ENCODE results near the gene OPALIN. TPM values are rescaled to one million over a fixed set of nuclear protein-coding genes. Genes with fewer than 3 reads are reported as not detected.

The OPALIN gene
- polyA plus RNA-seq, 1 donor = not detected

DNA sequence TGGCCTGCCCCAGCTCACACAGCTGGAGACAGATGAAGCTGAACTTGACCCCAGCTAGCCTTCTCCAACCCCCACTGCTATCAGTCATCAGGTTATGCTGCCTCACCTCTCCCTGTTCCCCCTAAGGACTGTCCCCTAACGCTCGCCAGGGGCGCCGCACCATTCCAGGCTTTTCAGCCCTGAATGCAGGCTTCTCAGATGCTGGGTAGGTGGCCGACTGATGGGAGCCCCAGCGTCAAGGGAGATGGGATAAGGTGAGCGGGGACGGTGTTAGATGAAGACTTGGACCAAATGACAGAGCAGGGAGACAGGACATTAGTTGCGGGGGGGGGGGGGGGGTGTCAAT, 15.8 kb upstream of the OPALIN start:
- Histone ChIP-seq H3K9me3 (ENCODE audit: control insufficient read depth, low read depth, low read length) (no peaks in the 10 kb centered on the region), H3K4me3 (ENCODE audit: low read length) (peak overlapping the region; percentile 54), H3K4me1 (ENCODE audit: control insufficient read depth, insufficient read depth, low read length) (peaks cover 2% of the 10 kb centered on the region), H3K36me3 (ENCODE audit: control insufficient read depth, insufficient read depth, low read length) (no peaks in the 10 kb centered on the region), H3K27me3 (ENCODE audit: control insufficient read depth, insufficient read depth, low read length) (peaks cover 4% of the 10 kb centered on the region), H3K27ac (ENCODE audit: low read length) (no peak overlapping the region)
- no CpG with 5 or more reads among the region's 9 CpGs for WGBS (ENCODE audit: insufficient coverage, low lambda C conversion rate)
- peak; percentile 21 to 27 for DNase-seq

DNA sequence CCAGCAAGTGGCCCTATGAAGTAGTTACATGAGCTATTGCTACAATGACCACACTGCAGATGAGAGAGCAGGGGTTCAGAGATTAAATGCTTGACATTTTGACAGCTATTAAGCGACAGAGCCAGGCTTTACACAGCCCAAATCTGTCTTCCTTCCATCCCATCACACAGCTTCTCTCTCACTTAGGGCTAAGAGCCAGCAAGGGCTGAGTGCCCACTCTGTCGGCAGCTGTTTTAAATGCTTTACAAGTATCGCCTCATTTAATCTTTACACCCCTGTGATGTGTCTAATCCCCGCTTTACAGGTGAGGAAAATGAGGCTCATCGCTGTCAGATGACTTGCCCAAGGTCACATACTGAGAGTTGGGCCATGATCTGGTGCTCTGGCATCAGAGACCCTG, 15.2 kb upstream of the OPALIN start:
- WGBS (ENCODE audit: insufficient coverage, low lambda C conversion rate) = no CpG with 5 or more reads among the region's 5 CpGs
- Histone ChIP-seq H3K36me3 (ENCODE audit: control insufficient read depth, insufficient read depth, low read length) (no peaks in the 10 kb centered on the region), H3K4me1 (ENCODE audit: control insufficient read depth, insufficient read depth, low read length) (peaks cover 2% of the 10 kb centered on the region), H3K27me3 (ENCODE audit: control insufficient read depth, insufficient read depth, low read length) (peaks cover 4% of the 10 kb centered on the region), H3K4me3 (ENCODE audit: low read length) (no peak overlapping the region), H3K9me3 (ENCODE audit: control insufficient read depth, low read depth, low read length) (no peaks in the 10 kb centered on the region), H3K27ac (ENCODE audit: low read length) (no peak overlapping the region)
- DNase-seq = no peak

DNA sequence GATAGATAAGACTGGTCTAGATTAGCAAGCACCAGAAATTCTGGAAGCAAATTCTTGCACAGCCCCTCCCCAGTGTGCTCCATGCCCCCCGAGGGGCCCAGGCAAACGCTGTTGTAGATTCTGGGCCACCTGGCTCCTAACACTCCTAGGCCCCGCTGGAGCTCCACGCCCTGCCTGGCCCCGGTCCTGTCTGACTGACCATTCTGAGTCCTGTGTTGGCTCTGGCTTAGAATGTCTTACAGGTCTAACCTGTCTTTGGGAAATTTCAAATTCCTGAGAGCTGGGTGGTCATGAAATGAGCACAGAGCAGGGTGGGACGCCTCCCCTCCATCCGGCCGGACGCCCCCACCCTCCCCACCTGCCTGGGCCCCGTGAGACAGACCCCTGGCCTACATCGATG, 12.6 kb upstream of the OPALIN start:
- Histone ChIP-seq H3K36me3 (ENCODE audit: control insufficient read depth, insufficient read depth, low read length) (no peaks in the 10 kb centered on the region), H3K9me3 (ENCODE audit: control insufficient read depth, low read depth, low read length) (no peaks in the 10 kb centered on the region), H3K27me3 (ENCODE audit: control insufficient read depth, insufficient read depth, low read length) (no peaks in the 10 kb centered on the region), H3K4me1 (ENCODE audit: control insufficient read depth, insufficient read depth, low read length) (peaks cover 2% of the 10 kb centered on the region), H3K27ac (ENCODE audit: low read length) (no peak overlapping the region), H3K4me3 (ENCODE audit: low read length) (no peak overlapping the region)
- no CpG with 5 or more reads among the region's 11 CpGs for WGBS (ENCODE audit: insufficient coverage, low lambda C conversion rate)
- no peak for DNase-seq

DNA sequence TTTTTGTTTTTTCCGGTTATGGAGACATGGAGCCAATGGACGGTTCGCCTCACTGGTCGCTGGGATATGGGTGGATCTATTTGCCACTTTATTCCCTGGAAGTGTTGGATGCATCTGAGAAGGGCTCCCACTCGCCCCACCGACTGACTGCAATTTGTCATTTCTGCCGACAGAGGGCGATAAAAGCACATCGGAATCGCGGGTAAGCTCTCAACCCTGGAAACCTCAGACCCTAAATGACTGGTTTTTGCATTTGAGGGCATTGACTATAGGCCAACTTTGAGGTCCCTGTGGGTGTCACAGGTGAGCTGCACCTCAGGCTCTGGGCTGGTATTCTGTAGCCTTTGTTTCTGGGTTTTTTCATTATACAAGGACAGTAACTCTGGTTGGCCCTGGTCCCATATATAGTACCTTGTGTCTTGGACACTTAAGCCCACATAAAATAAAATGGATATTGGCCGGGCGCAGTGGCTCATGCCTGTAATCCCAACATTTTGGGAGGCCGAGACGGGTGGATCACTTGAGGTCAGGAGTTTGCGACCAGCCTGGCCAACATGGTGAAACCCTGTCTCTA, 11.9 kb upstream of the OPALIN start:
- H3K4me3 ChIP-seq (ENCODE audit: low read length) = no peak overlapping the region
- peaks cover 2% of the 10 kb centered on the region for H3K4me1 ChIP-seq (ENCODE audit: control insufficient read depth, insufficient read depth, low read length)
- no peaks in the 10 kb centered on the region for H3K27me3 ChIP-seq (ENCODE audit: control insufficient read depth, insufficient read depth, low read length)

GRCh38 chr10:96369890-96370583, 11.2 kb upstream of the OPALIN start:
- Histone ChIP-seq H3K4me3 (ENCODE audit: low read length) (no peak overlapping the region), H3K27me3 (ENCODE audit: control insufficient read depth, insufficient read depth, low read length) (no peaks in the 10 kb centered on the region), H3K36me3 (ENCODE audit: control insufficient read depth, insufficient read depth, low read length) (no peaks in the 10 kb centered on the region), H3K4me1 (ENCODE audit: control insufficient read depth, insufficient read depth, low read length) (peaks cover 2% of the 10 kb centered on the region), H3K9me3 (ENCODE audit: control insufficient read depth, low read depth, low read length) (no peaks in the 10 kb centered on the region), H3K27ac (ENCODE audit: low read length) (no peak overlapping the region)
- no CpG with 5 or more reads among the region's 38 CpGs for WGBS (ENCODE audit: insufficient coverage, low lambda C conversion rate)
- DNase-seq = peak in 1 of 2 donors; percentile 11

More for the DNA sequence above, 11.9 kb upstream of the OPALIN start:
- DNase-seq = peak; percentile 12 to 31
- Histone ChIP-seq H3K27ac (ENCODE audit: low read length) (no peak overlapping the region), H3K9me3 (ENCODE audit: control insufficient read depth, low read depth, low read length) (no peaks in the 10 kb centered on the region), H3K36me3 (ENCODE audit: control insufficient read depth, insufficient read depth, low read length) (no peaks in the 10 kb centered on the region)
- 86% methylated on average over 2 of the region's 16 CpGs for WGBS (ENCODE audit: insufficient coverage, low lambda C conversion rate)

GRCh38 chr10:96368971-96369370, 10.2 kb upstream of the OPALIN start:
- H3K4me1 ChIP-seq (ENCODE audit: control insufficient read depth, insufficient read depth, low read length) = no peaks in the 10 kb centered on the region

DNA sequence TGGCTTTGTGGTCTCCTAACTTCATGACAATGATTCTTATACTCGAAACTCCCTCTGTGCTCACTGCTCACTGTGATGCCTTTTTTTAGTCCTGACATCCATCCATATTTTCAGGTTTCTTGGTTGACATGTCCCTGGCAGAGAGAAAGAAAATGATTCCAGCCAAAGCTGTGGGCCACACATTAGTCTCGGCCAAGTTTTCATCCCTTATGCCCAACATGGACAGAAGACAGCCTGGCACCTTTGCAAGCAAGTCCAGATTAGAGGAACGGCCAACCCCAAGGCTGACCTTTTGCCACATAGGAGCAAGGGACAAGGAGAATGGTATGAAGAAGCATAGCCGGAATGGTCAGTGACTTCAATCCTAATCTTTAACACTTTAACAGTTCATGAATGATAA, 8.7 kb upstream of the OPALIN start:
- Histone ChIP-seq H3K36me3 (ENCODE audit: control insufficient read depth, insufficient read depth, low read length) (no peaks in the 10 kb centered on the region), H3K9me3 (ENCODE audit: control insufficient read depth, low read depth, low read length) (no peaks in the 10 kb centered on the region), H3K4me1 (ENCODE audit: control insufficient read depth, insufficient read depth, low read length) (no peaks in the 10 kb centered on the region), H3K27ac (ENCODE audit: low read length) (no peak overlapping the region), H3K27me3 (ENCODE audit: control insufficient read depth, insufficient read depth, low read length) (no peaks in the 10 kb centered on the region), H3K4me3 (ENCODE audit: low read length) (no peak overlapping the region)
- no CpG with 5 or more reads among the region's 4 CpGs for WGBS (ENCODE audit: insufficient coverage, low lambda C conversion rate)
- no peak for DNase-seq

More at GRCh38 chr10:96368971-96369370, 10.2 kb upstream of the OPALIN start:
- Histone ChIP-seq H3K9me3 (ENCODE audit: control insufficient read depth, low read depth, low read length) (no peaks in the 10 kb centered on the region), H3K4me3 (ENCODE audit: low read length) (no peak overlapping the region), H3K27ac (ENCODE audit: low read length) (no peak overlapping the region), H3K36me3 (ENCODE audit: control insufficient read depth, insufficient read depth, low read length) (no peaks in the 10 kb centered on the region), H3K27me3 (ENCODE audit: control insufficient read depth, insufficient read depth, low read length) (no peaks in the 10 kb centered on the region)
- no peak for DNase-seq
- WGBS (ENCODE audit: insufficient coverage, low lambda C conversion rate) = no CpG with 5 or more reads among the region's 5 CpGs

DNA sequence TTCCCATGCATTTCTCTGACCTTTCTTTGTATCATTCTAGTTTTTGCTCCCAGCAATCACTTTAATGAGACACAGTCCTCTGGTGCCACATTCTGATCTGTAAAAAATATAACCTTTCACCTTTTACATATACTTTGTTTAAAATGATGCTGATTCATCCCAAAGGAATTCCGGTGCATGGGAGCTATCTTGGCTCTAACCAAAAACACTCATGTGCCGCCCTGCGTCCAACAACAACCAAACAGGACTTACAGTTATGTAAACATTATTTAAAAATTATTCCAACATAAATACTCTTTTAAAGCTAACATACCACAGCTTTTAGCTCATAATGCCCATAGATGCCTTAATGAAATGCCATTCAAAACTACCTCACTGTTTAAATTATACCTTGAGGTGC, 7.7 kb upstream of the OPALIN start:
- H3K4me3 ChIP-seq (ENCODE audit: low read length) = no peak overlapping the region
- no peaks in the 10 kb centered on the region for H3K27me3 ChIP-seq (ENCODE audit: control insufficient read depth, insufficient read depth, low read length)
- WGBS (ENCODE audit: insufficient coverage, low lambda C conversion rate) = no CpG with 5 or more reads among the region's 3 CpGs
- H3K36me3 ChIP-seq (ENCODE audit: control insufficient read depth, insufficient read depth, low read length) = no peaks in the 10 kb centered on the region
- H3K4me1 ChIP-seq (ENCODE audit: control insufficient read depth, insufficient read depth, low read length) = no peaks in the 10 kb centered on the region
- no peaks in the 10 kb centered on the region for H3K9me3 ChIP-seq (ENCODE audit: control insufficient read depth, low read depth, low read length)
- no peak overlapping the region for H3K27ac ChIP-seq (ENCODE audit: low read length)
- DNase-seq = no peak

DNA sequence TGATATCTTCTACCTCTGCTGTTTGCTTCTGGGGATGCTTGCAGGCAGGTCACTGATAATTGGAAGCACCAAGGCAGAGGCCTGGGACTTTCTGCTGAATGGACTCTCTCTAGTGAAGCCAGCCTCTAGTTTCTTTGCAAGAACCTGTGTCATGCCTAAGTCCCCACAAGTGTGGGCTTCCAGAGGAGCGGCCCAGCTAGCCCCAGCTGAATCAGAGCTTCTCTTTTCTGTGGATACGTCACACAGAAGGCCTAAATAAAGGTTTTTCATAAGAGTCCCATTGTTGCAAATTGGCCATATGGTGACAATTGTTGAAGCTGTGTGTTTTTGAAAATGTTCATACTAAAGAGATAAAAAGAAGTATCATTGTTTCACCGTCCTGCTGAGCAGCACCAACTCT, 6.8 kb upstream of the OPALIN start:
- no peaks in the 10 kb centered on the region for H3K9me3 ChIP-seq (ENCODE audit: control insufficient read depth, low read depth, low read length)
- no peak overlapping the region for H3K4me3 ChIP-seq (ENCODE audit: low read length)
- H3K4me1 ChIP-seq (ENCODE audit: control insufficient read depth, insufficient read depth, low read length) = no peaks in the 10 kb centered on the region
- no peak for DNase-seq
- no peak overlapping the region for H3K27ac ChIP-seq (ENCODE audit: low read length)
- H3K27me3 ChIP-seq (ENCODE audit: control insufficient read depth, insufficient read depth, low read length) = no peaks in the 10 kb centered on the region
- no peaks in the 10 kb centered on the region for H3K36me3 ChIP-seq (ENCODE audit: control insufficient read depth, insufficient read depth, low read length)
- 80% methylated on average over 1 of the region's 3 CpGs for WGBS (ENCODE audit: insufficient coverage, low lambda C conversion rate)

DNA sequence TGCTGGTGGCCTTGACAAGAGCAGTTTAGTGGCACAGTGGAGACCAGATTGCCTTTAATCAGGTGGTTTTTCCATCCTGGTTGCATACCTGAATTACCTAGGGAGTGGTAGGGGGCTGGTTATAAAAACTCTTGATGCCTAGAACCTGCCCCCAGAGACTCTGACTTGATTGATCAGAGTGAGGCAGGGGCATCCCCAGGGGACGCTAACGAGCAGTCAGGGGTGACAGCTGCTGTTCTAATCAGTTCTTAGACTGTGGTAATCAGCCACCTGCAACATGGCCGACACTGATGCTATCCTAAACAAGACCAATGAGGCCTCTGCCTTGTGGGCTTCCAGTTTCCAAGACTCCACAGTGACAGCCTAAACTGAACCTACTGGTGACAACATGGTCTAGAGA, 2.0 kb upstream of the OPALIN start:
- WGBS (ENCODE audit: insufficient coverage, low lambda C conversion rate) = no CpG with 5 or more reads among the region's 3 CpGs
- H3K4me3 ChIP-seq (ENCODE audit: low read length) = no peak overlapping the region
- no peak overlapping the region for H3K27ac ChIP-seq (ENCODE audit: low read length)
- H3K9me3 ChIP-seq (ENCODE audit: control insufficient read depth, low read depth, low read length) = no peaks in the 10 kb centered on the region
- H3K36me3 ChIP-seq (ENCODE audit: control insufficient read depth, insufficient read depth, low read length) = no peaks in the 10 kb centered on the region
- DNase-seq = no peak
- H3K27me3 ChIP-seq (ENCODE audit: control insufficient read depth, insufficient read depth, low read length) = no peaks in the 10 kb centered on the region
- H3K4me1 ChIP-seq (ENCODE audit: control insufficient read depth, insufficient read depth, low read length) = no peaks in the 10 kb centered on the region

GRCh38 chr10:96360331-96360730, 1.5 kb upstream of the OPALIN start:
- H3K4me3 ChIP-seq (ENCODE audit: low read length) = no peak overlapping the region
- DNase-seq = no peak
- no peaks in the 10 kb centered on the region for H3K36me3 ChIP-seq (ENCODE audit: control insufficient read depth, insufficient read depth, low read length)
- H3K27me3 ChIP-seq (ENCODE audit: control insufficient read depth, insufficient read depth, low read length) = no peaks in the 10 kb centered on the region
- H3K27ac ChIP-seq (ENCODE audit: low read length) = no peak overlapping the region
- 100% methylated on average over 1 of the region's 6 CpGs for WGBS (ENCODE audit: insufficient coverage, low lambda C conversion rate)
- no peaks in the 10 kb centered on the region for H3K4me1 ChIP-seq (ENCODE audit: control insufficient read depth, insufficient read depth, low read length)
- no peaks in the 10 kb centered on the region for H3K9me3 ChIP-seq (ENCODE audit: control insufficient read depth, low read depth, low read length)

Measured in large intestine (tissue), 3 donors.